Stimulated activated CD8-positive, alpha-beta memory T cell treated with anti-CD3 and anti-CD28 coated beads, Interleukin-7, amount 100 ng/mL, for 4 hours (primary cell): ENCODE data around the gene ST6GAL1.
A peak's percentile ranks its signal among the peaks of the same experiment; 100 is the strongest.

Experiments
- DNase-seq, 2 donors: peaks; one replicate each; pipeline ENCODE4 v3.0.0-alpha.2; 2020; ENCODE audit warnings: low read depth in 2 of 2

Gene ST6GAL1

GRCh38 chr3:187077537-187077936 lies 147.2 kb downstream of the ST6GAL1 start:
- DNase-seq, result no peak

- no peak for DNase-seq
These were observed 149.0 kb downstream of the ST6GAL1 start for GRCh38 chr3:187079090-187080022.

- DNase-seq, result no peak
These were observed 150.6 kb downstream of the ST6GAL1 start for GRCh38 chr3:187080799-187081450.

- DNase-seq, result no peak
These were observed 152.5 kb downstream of the ST6GAL1 start for GRCh38 chr3:187082758-187083375.

- DNase-seq, result no peak
These were observed 153.8 kb downstream of the ST6GAL1 start for GRCh38 chr3:187084126-187084525.

GRCh38 chr3:187084580-187084979 lies 154.3 kb downstream of the ST6GAL1 start:
- DNase-seq, result no peak

- no peak for DNase-seq
These were observed 154.8 kb downstream of the ST6GAL1 start for GRCh38 chr3:187085021-187085666.

GRCh38 chr3:187085933-187086332 lies 155.6 kb downstream of the ST6GAL1 start:
- DNase-seq, result no peak

- no peak for DNase-seq
These were observed 156.5 kb downstream of the ST6GAL1 start for GRCh38 chr3:187086831-187087230.

GRCh38 chr3:187088701-187089100 lies 158.4 kb downstream of the ST6GAL1 start:
- DNase-seq, result no peak

GRCh38 chr3:187093320-187093719 lies 163.0 kb downstream of the ST6GAL1 start:
- DNase-seq, result no peak

- DNase-seq, result no peak
These were observed 168.7 kb downstream of the ST6GAL1 start for GRCh38 chr3:187098923-187099512.

- DNase-seq, result peak; percentile 27 to 40
These were observed 171.1 kb downstream of the ST6GAL1 start for GRCh38 chr3:187101184-187102072.

- no peak for DNase-seq
These were observed 171.8 kb downstream of the ST6GAL1 start for GRCh38 chr3:187102073-187102634.

- no peak for DNase-seq
These were observed 172.9 kb downstream of the ST6GAL1 start for GRCh38 chr3:187103251-187103650.

GRCh38 chr3:187104342-187104741 lies 174.0 kb downstream of the ST6GAL1 start:
- DNase-seq, result no peak

- peak in 1 of 2 donors; percentile 12 for DNase-seq
These were observed 174.6 kb downstream of the ST6GAL1 start for GRCh38 chr3:187104933-187105332.

GRCh38 chr3:187105700-187106099 lies 175.4 kb downstream of the ST6GAL1 start:
- DNase-seq, result no peak

GRCh38 chr3:187107989-187108388 lies 177.7 kb downstream of the ST6GAL1 start:
- DNase-seq, result no peak

- DNase-seq, result no peak
These were observed 179.8 kb downstream of the ST6GAL1 start for GRCh38 chr3:187110156-187110555.
